ENCODE data around the gene CD274. TPM values are rescaled to one million over a fixed set of nuclear protein-coding genes. Genes with fewer than 3 reads are reported as not detected.
"Not testable (repeated sequence)": the region's sequence is repeated elsewhere in the genome, so short reads cannot be mapped to it uniquely, and the experiment has no call there.

The CD274 gene
- total and polyA plus RNA-seq, 2 experiments from 2014 or later, result 0.07 TPM; not detected in 1

DNA sequence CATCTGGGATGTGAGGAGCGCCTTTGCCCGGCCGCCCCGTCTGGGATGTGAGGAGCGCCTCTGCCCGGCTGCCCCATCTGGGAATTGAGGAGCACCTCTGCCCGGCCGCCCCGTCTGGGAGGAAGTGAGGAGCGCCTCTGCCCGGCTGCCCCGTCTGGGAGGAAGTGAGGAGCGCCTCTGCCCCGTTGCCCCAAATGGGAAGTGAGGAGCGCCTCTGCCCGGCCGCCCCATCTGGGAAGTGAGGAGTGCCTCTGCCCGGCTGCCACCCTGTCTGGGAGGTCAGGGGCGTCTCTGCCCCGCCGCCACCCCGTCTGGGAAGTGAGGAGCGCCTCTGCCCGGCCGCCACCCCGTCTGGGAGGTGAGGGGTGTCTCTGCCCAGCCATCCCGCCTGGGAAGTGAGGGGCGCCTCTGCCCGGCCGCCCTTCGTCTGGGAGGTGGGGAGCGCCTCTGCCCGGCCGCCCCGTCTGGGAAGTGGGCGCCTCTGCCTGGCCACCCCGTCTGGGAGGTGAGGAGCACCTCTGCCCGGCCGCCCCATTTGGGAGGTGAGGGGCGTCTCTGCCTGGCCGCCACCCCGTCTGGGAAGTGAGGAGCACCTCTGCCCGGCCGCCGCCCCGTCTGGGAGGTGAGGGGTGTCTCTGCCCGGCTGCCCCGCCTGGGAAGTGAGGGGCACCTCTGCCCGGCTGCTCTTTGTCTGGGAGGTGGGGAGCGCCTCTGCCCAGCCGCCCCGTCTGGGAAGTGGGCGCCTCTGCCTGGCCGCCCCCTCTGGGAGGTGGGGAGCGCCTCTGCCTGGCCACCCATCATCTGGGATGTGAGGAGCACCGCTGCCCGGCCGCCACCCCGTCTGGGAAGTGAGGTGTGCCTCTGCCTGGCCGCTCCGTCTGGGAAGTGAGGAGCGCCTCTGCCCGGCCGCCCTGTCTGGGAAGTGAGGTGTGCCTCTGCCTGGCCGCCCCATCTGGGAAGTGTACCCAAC, 16.2 kb upstream of the CD274 start:
- not testable (repeated sequence) for H3K27ac ChIP-seq; DNase-seq (ENCODE audit: low spot score); H4K20me1 ChIP-seq (ENCODE audit: insufficient read depth, poor library complexity, severe bottlenecking); H3K27me3 ChIP-seq; H3K9me2 ChIP-seq (replicated peaks; ENCODE audit: insufficient read depth); H3K4me2 ChIP-seq; H3K9me3 ChIP-seq (ENCODE audit: low read depth); H3K36me3 ChIP-seq (replicated peaks; ENCODE audit: insufficient read depth, low read depth); H2AFZ ChIP-seq; H3K79me2 ChIP-seq; H3K4me3 ChIP-seq
- 96% methylated on average over 28 of the region's 65 CpGs for WGBS (ENCODE audit: low lambda C conversion rate, missing lambda C conversion rate)
- H3K4me1 ChIP-seq (ENCODE audit: insufficient read depth), result peaks cover 14% of the 10 kb centered on the region

DNA sequence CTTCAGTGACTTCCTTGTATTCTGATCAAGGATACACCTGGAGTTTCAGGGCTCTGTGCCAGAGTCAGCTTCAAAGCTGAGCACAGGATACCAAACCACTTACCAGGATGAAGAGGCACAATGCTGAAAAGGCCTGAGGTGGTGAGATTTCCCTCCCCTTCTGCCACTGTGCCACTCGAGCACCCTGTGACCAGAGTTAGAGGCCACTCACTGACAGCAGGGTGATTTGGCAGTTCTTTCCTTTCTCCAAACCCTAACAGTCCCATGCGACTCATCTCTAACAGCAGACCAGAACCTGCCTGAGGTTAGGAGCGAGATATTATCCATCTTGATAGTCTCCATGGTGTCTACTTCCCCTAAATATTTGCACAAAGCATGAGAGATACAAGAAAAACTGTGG, 14.4 kb upstream of the CD274 start:
- TF ChIP-seq EZH2phosphoT487 (IDR thresholded peaks at IDR 0.05; ENCODE audit: low read depth, severe bottlenecking, unreplicated experiment), result no peak
- TF ChIP-seq CTCF (IDR thresholded peaks at IDR 0.05; ENCODE audit: poor library complexity), result no peak
- no peak for TF ChIP-seq EZH2 (IDR thresholded peaks at IDR 0.05; ENCODE audit: borderline replicate concordance)
- DNase-seq (ENCODE audit: low spot score), result no peak
- 92% methylated on average over 3 of the region's 3 CpGs for WGBS (ENCODE audit: low lambda C conversion rate, missing lambda C conversion rate)
- Histone ChIP-seq H3K9me3 (ENCODE audit: low read depth) (no peaks in the 10 kb centered on the region), H4K20me1 (ENCODE audit: insufficient read depth, poor library complexity, severe bottlenecking) (no peaks in the 10 kb centered on the region), H3K27me3 (no peaks in the 10 kb centered on the region), H3K36me3 (replicated peaks; ENCODE audit: insufficient read depth, low read depth) (no peaks in the 10 kb centered on the region), H3K79me2 (no peaks in the 10 kb centered on the region), H3K4me2 (peak overlapping the region; percentile 76), H3K9me2 (replicated peaks; ENCODE audit: insufficient read depth) (no peaks in the 10 kb centered on the region), H2AFZ (peak overlapping the region; percentile 90), H3K4me3 (no peak overlapping the region), H3K4me1 (ENCODE audit: insufficient read depth) (peaks cover 14% of the 10 kb centered on the region), H3K27ac (peak overlapping the region; percentile 94)

- TF ChIP-seq EZH2 (IDR thresholded peaks at IDR 0.05; ENCODE audit: borderline replicate concordance), result no peak
- no peak for TF ChIP-seq EZH2phosphoT487 (IDR thresholded peaks at IDR 0.05; ENCODE audit: low read depth, severe bottlenecking, unreplicated experiment)
- no peak for TF ChIP-seq CTCF (IDR thresholded peaks at IDR 0.05; ENCODE audit: poor library complexity)
- no peaks in the 10 kb centered on the region for H3K27me3 ChIP-seq
Observed at GRCh38 chr9:5436441-5436840, 13.9 kb upstream of the CD274 start.

More at GRCh38 chr9:5436441-5436840, 13.9 kb upstream of the CD274 start:
- Histone ChIP-seq H3K4me2 (peak overlapping the region; percentile 76), H3K9me3 (ENCODE audit: low read depth) (no peaks in the 10 kb centered on the region), H4K20me1 (ENCODE audit: insufficient read depth, poor library complexity, severe bottlenecking) (no peaks in the 10 kb centered on the region), H3K79me2 (no peaks in the 10 kb centered on the region), H3K4me1 (ENCODE audit: insufficient read depth) (peaks cover 14% of the 10 kb centered on the region), H3K9me2 (replicated peaks; ENCODE audit: insufficient read depth) (no peaks in the 10 kb centered on the region), H3K4me3 (no peak overlapping the region), H3K27ac (peak overlapping the region; percentile 94), H3K36me3 (replicated peaks; ENCODE audit: insufficient read depth, low read depth) (no peaks in the 10 kb centered on the region), H2AFZ (peak overlapping the region; percentile 90)
- WGBS (ENCODE audit: low lambda C conversion rate, missing lambda C conversion rate), result 93% methylated on average over 2 of the region's 2 CpGs
- DNase-seq (ENCODE audit: low spot score), result no peak
